K562 (cell line): Measurements from ENCODE around the gene PDIA4. TPM values are rescaled to one million over a fixed set of nuclear protein-coding genes. Genes with fewer than 3 reads are reported as not detected.

ENCODE experiments used
- ATAC-seq: fragments of 200-7000 bp; cut with Tn5 transposase; 3 replicates; pipeline ENCODE4 v1.9.1; 2020; ENCODE audit warnings: moderate library complexity
- BruUV-seq: library from RNA; stranded (reverse); fragments of 400-500 nt; replicated peaks from 2 replicates; lab custom pipeline; 2021; lab: Mats Ljungman, UMichigan
- CTCF ChIA-PET: fragments of 300-600 bp; formaldehyde crosslinking; extraction: SDS; loops from one replicate; lab custom pipeline; 2021; ENCODE audit warnings: low intra/inter-chr PET ratio; lab: Yijun Ruan, JAX
- POLR2A ChIA-PET: fragments of 300-600, 350-650 bp; sonication (Branson Sonifier 250); formaldehyde crosslinking; extraction: SDS; loops from one replicate; lab custom pipeline; 2021; ENCODE audit warnings: antibody characterized with exemption, inconsistent platforms; lab: Yijun Ruan, JAX
- DNase-seq, 4 experiments: peaks; one replicate each; pipeline versions ENCODE4 v3.0.0 to v3.0.0-alpha.2; 2011 to 2018; ENCODE audit warnings: low spot score in 3 of 4, mixed read lengths in 3 of 4; ENCODE audit errors: extremely low read depth in 1 of 4
- FAIRE-seq: peaks from 2 replicates; lab custom pipeline; 2011; peaks lifted over from hg19 to GRCh38; lab: Jason Lieb, UNC
- H2AFZ ChIP-seq: 2 replicates; pipeline ENCODE4 v1.6.0; 2011; ENCODE audit warnings: low read depth, low read length, control low read depth, inconsistent platforms
- H3K27ac ChIP-seq: fragments of 200-600 bp; 3 replicates; pipeline ENCODE4 v1.8.0; 2011; ENCODE audit warnings: low read depth, mild to moderate bottlenecking, control low read depth, inconsistent platforms, low read length, moderate library complexity, mixed read lengths; ENCODE audit errors: extremely low read depth
- H3K27me3 ChIP-seq, 2 experiments: fragments of 300-600 bp in 1 of 2; 2 replicates in 1 of 2; 3 replicates in 1 of 2; pipeline versions ENCODE4 v1.6.0 to v1.8.0; 2011; ENCODE audit warnings: inconsistent platforms in 2 of 2, low read length in 2 of 2, mild to moderate bottlenecking in 1 of 2, mixed read lengths in 1 of 2, moderate library complexity in 1 of 2; ENCODE audit not compliant: control insufficient read depth in 2 of 2, insufficient read depth in 2 of 2
- H3K36me3 ChIP-seq: fragments of 300-600 bp; 3 replicates; pipeline ENCODE4 v1.8.0; 2011; ENCODE audit warnings: mild to moderate bottlenecking, low read length, inconsistent platforms; ENCODE audit not compliant: control insufficient read depth, insufficient read depth
- H3K4me1 ChIP-seq, 2 experiments: fragments of 200-600 bp in 1 of 2; replicated peaks in 1 of 2; 2 replicates in 1 of 2; 3 replicates in 1 of 2; pipeline versions ENCODE4 v1.5.1 to v1.8.0; 2011; ENCODE audit warnings: inconsistent platforms in 2 of 2, low read length in 2 of 2, mild to moderate bottlenecking in 1 of 2, mixed read lengths in 1 of 2, moderate library complexity in 1 of 2; ENCODE audit not compliant: control insufficient read depth in 2 of 2, insufficient read depth in 2 of 2
- H3K4me2 ChIP-seq: 2 replicates; pipeline ENCODE4 v1.6.1; 2011; ENCODE audit warnings: low read length, control low read depth, inconsistent platforms, mixed read lengths; ENCODE audit not compliant: insufficient read depth
- H3K4me3 ChIP-seq: fragments of 200-600 bp; sonication (generic), shearing (Covaris generic); 2 replicates; pipeline ENCODE4 v1.5.1; 2016; ENCODE audit warnings: control low read depth, inconsistent platforms
- H3K79me2 ChIP-seq: fragments of 200-600 bp; 3 replicates; pipeline ENCODE4 v1.8.0; 2011; ENCODE audit warnings: low read length, inconsistent platforms; ENCODE audit not compliant: control insufficient read depth, insufficient read depth
- H3K9ac ChIP-seq, 2 experiments: 2 replicates each; pipeline versions ENCODE4 v1.6.0 to v1.6.1; 2011; ENCODE audit warnings: low read depth in 2 of 2, low read length in 2 of 2, control low read depth in 1 of 2, inconsistent platforms in 1 of 2, mild to moderate bottlenecking in 1 of 2, mixed read lengths in 1 of 2; ENCODE audit not compliant: insufficient read depth in 1 of 2
- H3K9me1 ChIP-seq: one replicate; pipeline ENCODE4 v1.6.0; 2011; ENCODE audit warnings: inconsistent platforms, mild to moderate bottlenecking, low read length, moderate library complexity; ENCODE audit not compliant: control insufficient read depth, insufficient read depth
- H3K9me3 ChIP-seq: replicated peaks from 2 replicates; pipeline ENCODE4 v1.5.1; 2011; ENCODE audit warnings: low read depth, low read length, inconsistent platforms; ENCODE audit not compliant: control insufficient read depth, insufficient read depth
- H4K20me1 ChIP-seq: replicated peaks from 2 replicates; pipeline ENCODE4 v1.6.1; 2011; ENCODE audit warnings: low read length, inconsistent platforms, mixed read lengths; ENCODE audit not compliant: control insufficient read depth, insufficient read depth
- NCOA4 ChIP-seq: fragments of 450-650 bp; IDR thresholded peaks from 2 replicates; pipeline ENCODE4 v1.6.1; 2018; ENCODE audit warnings: mild to moderate bottlenecking; ENCODE audit not compliant: partially characterized antibody
- PHTF2 ChIP-seq: fragments of 250-450 bp; sonication (Bioruptor Pico); IDR thresholded peaks from 2 replicates; pipeline ENCODE4 v1.5.0; 2021; ENCODE audit warnings: mild to moderate bottlenecking
- WGBS: fragments of 100-300 bp; shearing (Covaris generic); methylation state at CpG from one replicate; pipeline ENCODE4 v1.1.6; 2016; ENCODE audit warnings: low coverage, mixed read lengths; ENCODE audit not compliant: insufficient coverage; ENCODE audit errors: missing lambda C conversion rate; 5-methylcytosine and 5-hydroxymethylcytosine counted together
- in situ Hi-C: fragments of 300-500 bp; cut with MboI; formaldehyde crosslinking; loops from 4 replicates; pipeline ENCODE4 v1.15.0; 2018; ENCODE audit warnings: inconsistent platforms, mixed read lengths
- intact Hi-C: fragments of 100-400 bp; cut with micrococcal nuclease; formaldehyde crosslinking; loops from 2 replicates; pipeline ENCODE4 v1.14.2; 2022
- polyA plus RNA-seq, 8 experiments: library from polyadenylated mRNA; depleted of rRNA in 4 of 8; stranded (reverse) in 5 of 8; unstranded in 3 of 8; fragments of >200 nt; fragmentation: Nextera tagmentation in 2 of 8; fragmentation: Illumina TruSeq in 1 of 8; extraction: Ambion mirVana in 2 of 8; extraction: Trizol in 1 of 8; gene quantifications; 2 replicates each; pipeline versions ENCODE4 v1.2.1 to v1.2.3, GENCODE V29; 2011 to 2014; ENCODE audit warnings: inconsistent platforms in 1 of 8, missing spikeins in 1 of 8
- total RNA-seq, 7 experiments: library from RNA; depleted of rRNA in 6 of 7; stranded (reverse); fragments of >200 nt in 6 of 7; fragmentation: Illumina TruSeq in 2 of 7; extraction: Trizol in 2 of 7; gene quantifications; 2 replicates each; pipeline versions ENCODE4 v1.2.1 to v1.2.3, GENCODE V29; 2011 to 2021; ENCODE audit warnings: low replicate concordance in 1 of 7
- TF ChIP-seq, protein P1 (sequence below): IDR thresholded peaks from 3 replicates; pipeline ENCODE4 v1.6.1; 2011; ENCODE audit warnings: borderline replicate concordance, mild to moderate bottlenecking, moderate library complexity; ENCODE audit not compliant: insufficient read length; ENCODE audit errors: extremely low read depth
- TF ChIP-seq, protein P2 (sequence below): fragments of 200-600 bp; sonication (generic); IDR thresholded peaks from one replicate; pipeline ENCODE4 v1.6.1; 2012; ENCODE audit warnings: mild to moderate bottlenecking, low read depth, low read length, inconsistent platforms

The PDIA4 gene
- total and polyA plus RNA-seq, 9 of the 15 experiments (the other 6 are each of a cell fraction or from before 2014, with no cell fraction given): 9.1 to 175 (median 146) TPM

GRCh38 chr7:149004405-149005370 lies 23.6 kb downstream of the PDIA4 start:
- H3K36me3 ChIP-seq: peaks cover 80% of the 10 kb centered on the region
- no peak for FAIRE-seq
- H3K9me3 ChIP-seq: no peaks in the 10 kb centered on the region
- TF ChIP-seq, protein P1, sequence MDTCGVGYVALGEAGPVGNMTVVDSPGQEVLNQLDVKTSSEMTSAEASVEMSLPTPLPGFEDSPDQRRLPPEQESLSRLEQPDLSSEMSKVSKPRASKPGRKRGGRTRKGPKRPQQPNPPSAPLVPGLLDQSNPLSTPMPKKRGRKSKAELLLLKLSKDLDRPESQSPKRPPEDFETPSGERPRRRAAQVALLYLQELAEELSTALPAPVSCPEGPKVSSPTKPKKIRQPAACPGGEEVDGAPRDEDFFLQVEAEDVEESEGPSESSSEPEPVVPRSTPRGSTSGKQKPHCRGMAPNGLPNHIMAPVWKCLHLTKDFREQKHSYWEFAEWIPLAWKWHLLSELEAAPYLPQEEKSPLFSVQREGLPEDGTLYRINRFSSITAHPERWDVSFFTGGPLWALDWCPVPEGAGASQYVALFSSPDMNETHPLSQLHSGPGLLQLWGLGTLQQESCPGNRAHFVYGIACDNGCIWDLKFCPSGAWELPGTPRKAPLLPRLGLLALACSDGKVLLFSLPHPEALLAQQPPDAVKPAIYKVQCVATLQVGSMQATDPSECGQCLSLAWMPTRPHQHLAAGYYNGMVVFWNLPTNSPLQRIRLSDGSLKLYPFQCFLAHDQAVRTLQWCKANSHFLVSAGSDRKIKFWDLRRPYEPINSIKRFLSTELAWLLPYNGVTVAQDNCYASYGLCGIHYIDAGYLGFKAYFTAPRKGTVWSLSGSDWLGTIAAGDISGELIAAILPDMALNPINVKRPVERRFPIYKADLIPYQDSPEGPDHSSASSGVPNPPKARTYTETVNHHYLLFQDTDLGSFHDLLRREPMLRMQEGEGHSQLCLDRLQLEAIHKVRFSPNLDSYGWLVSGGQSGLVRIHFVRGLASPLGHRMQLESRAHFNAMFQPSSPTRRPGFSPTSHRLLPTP: no peak
- TF ChIP-seq, protein P2, sequence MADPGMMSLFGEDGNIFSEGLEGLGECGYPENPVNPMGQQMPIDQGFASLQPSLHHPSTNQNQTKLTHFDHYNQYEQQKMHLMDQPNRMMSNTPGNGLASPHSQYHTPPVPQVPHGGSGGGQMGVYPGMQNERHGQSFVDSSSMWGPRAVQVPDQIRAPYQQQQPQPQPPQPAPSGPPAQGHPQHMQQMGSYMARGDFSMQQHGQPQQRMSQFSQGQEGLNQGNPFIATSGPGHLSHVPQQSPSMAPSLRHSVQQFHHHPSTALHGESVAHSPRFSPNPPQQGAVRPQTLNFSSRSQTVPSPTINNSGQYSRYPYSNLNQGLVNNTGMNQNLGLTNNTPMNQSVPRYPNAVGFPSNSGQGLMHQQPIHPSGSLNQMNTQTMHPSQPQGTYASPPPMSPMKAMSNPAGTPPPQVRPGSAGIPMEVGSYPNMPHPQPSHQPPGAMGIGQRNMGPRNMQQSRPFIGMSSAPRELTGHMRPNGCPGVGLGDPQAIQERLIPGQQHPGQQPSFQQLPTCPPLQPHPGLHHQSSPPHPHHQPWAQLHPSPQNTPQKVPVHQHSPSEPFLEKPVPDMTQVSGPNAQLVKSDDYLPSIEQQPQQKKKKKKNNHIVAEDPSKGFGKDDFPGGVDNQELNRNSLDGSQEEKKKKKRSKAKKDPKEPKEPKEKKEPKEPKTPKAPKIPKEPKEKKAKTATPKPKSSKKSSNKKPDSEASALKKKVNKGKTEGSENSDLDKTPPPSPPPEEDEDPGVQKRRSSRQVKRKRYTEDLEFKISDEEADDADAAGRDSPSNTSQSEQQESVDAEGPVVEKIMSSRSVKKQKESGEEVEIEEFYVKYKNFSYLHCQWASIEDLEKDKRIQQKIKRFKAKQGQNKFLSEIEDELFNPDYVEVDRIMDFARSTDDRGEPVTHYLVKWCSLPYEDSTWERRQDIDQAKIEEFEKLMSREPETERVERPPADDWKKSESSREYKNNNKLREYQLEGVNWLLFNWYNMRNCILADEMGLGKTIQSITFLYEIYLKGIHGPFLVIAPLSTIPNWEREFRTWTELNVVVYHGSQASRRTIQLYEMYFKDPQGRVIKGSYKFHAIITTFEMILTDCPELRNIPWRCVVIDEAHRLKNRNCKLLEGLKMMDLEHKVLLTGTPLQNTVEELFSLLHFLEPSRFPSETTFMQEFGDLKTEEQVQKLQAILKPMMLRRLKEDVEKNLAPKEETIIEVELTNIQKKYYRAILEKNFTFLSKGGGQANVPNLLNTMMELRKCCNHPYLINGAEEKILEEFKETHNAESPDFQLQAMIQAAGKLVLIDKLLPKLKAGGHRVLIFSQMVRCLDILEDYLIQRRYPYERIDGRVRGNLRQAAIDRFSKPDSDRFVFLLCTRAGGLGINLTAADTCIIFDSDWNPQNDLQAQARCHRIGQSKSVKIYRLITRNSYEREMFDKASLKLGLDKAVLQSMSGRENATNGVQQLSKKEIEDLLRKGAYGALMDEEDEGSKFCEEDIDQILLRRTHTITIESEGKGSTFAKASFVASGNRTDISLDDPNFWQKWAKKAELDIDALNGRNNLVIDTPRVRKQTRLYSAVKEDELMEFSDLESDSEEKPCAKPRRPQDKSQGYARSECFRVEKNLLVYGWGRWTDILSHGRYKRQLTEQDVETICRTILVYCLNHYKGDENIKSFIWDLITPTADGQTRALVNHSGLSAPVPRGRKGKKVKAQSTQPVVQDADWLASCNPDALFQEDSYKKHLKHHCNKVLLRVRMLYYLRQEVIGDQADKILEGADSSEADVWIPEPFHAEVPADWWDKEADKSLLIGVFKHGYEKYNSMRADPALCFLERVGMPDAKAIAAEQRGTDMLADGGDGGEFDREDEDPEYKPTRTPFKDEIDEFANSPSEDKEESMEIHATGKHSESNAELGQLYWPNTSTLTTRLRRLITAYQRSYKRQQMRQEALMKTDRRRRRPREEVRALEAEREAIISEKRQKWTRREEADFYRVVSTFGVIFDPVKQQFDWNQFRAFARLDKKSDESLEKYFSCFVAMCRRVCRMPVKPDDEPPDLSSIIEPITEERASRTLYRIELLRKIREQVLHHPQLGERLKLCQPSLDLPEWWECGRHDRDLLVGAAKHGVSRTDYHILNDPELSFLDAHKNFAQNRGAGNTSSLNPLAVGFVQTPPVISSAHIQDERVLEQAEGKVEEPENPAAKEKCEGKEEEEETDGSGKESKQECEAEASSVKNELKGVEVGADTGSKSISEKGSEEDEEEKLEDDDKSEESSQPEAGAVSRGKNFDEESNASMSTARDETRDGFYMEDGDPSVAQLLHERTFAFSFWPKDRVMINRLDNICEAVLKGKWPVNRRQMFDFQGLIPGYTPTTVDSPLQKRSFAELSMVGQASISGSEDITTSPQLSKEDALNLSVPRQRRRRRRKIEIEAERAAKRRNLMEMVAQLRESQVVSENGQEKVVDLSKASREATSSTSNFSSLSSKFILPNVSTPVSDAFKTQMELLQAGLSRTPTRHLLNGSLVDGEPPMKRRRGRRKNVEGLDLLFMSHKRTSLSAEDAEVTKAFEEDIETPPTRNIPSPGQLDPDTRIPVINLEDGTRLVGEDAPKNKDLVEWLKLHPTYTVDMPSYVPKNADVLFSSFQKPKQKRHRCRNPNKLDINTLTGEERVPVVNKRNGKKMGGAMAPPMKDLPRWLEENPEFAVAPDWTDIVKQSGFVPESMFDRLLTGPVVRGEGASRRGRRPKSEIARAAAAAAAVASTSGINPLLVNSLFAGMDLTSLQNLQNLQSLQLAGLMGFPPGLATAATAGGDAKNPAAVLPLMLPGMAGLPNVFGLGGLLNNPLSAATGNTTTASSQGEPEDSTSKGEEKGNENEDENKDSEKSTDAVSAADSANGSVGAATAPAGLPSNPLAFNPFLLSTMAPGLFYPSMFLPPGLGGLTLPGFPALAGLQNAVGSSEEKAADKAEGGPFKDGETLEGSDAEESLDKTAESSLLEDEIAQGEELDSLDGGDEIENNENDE: no peak
- TF ChIP-seq NCOA4: no peak
- no peak for TF ChIP-seq PHTF2 (CRISPR knock-in tag)

More at GRCh38 chr7:149004405-149005370, 23.6 kb downstream of the PDIA4 start:
- ATAC-seq (no peak), DNase-seq (no peak)
- H3K4me3 ChIP-seq: no peak overlapping the region
- no peaks in the 10 kb centered on the region for H3K79me2 ChIP-seq
- no peak overlapping the region for H3K4me2 ChIP-seq
- ChIA-PET POLR2A (interaction anchor here (0.6 to 1.2 kb wide), 5 partner anchors 13 to 742 kb away, joined by 3 to 5 read pairs (median 3); no protein-coding TSS in a partner anchor), CTCF (interaction anchor here (0.7 to 2.6 kb wide), 3 partner anchors 61 to 187 kb away, joined by 3 to 24 read pairs (median 19); partner anchors contain the start of gene ZNF786)
- 96% methylated on average over 28 of the region's 28 CpGs for WGBS
- no peak overlapping the region for H3K27ac ChIP-seq
- H3K4me1 ChIP-seq: peaks cover 0 to 6% of the 10 kb centered on the region in 2 experiments; a peak in 1 of 5 replicates
- in situ Hi-C loops (loop anchor here (5.0 kb wide), 1 partner anchor 63 kb away; no protein-coding TSS in a partner anchor), intact Hi-C loops (loop anchor here (1.0 kb wide), 2 partner anchors 61 to 86 kb away; partner anchors contain the start of gene ZNF786)
- no TSS peak for BruUV-seq
- H3K9ac ChIP-seq: peak overlapping the region in 1 of 2 experiments; percentile 53; a peak in 1 of 4 replicates
- H2AFZ ChIP-seq: no peak overlapping the region
- H4K20me1 ChIP-seq: peaks cover 12% of the 10 kb centered on the region
- no peaks in the 10 kb centered on the region for H3K27me3 ChIP-seq
- H3K9me1 ChIP-seq: peaks cover 7% of the 10 kb centered on the region
